ENCODE measurements around the gene NFYB.
"Not testable (repeated sequence)": the region's sequence is repeated elsewhere in the genome, so short reads cannot be mapped to it uniquely, and the experiment has no call there.

NFYB gene

GRCh38 chr12:104115587-104115975, 22.4 kb downstream of the NFYB start:
- no peak for TF ChIP-seq CTCF (IDR thresholded peaks at IDR 0.05; ENCODE audit: borderline replicate concordance, insufficient read depth, low read depth, low read length)
- H3K4me3 ChIP-seq (ENCODE audit: low read depth, low read length) = no peak overlapping the region

- H3K4me3 ChIP-seq (ENCODE audit: low read depth, low read length) = not testable (repeated sequence)
These were observed 23.0 kb downstream of the NFYB start for GRCh38 chr12:104114834-104115586.

- H3K4me3 ChIP-seq (ENCODE audit: low read depth, low read length) = no peak overlapping the region
- TF ChIP-seq CTCF (IDR thresholded peaks at IDR 0.05; ENCODE audit: borderline replicate concordance, insufficient read depth, low read depth, low read length) = no peak
These were observed 28.4 kb downstream of the NFYB start for GRCh38 chr12:104109446-104110271.

GRCh38 chr12:104108755-104109445, 29.1 kb downstream of the NFYB start:
- no peak overlapping the region for H3K4me3 ChIP-seq (ENCODE audit: low read depth, low read length)
- peak; percentile 87 for TF ChIP-seq CTCF (IDR thresholded peaks at IDR 0.05; ENCODE audit: borderline replicate concordance, insufficient read depth, low read depth, low read length)

GRCh38 chr12:104106965-104107364, 31.0 kb downstream of the NFYB start:
- no peak for TF ChIP-seq CTCF (IDR thresholded peaks at IDR 0.05; ENCODE audit: borderline replicate concordance, insufficient read depth, low read depth, low read length)
- no peak overlapping the region for H3K4me3 ChIP-seq (ENCODE audit: low read depth, low read length)

- TF ChIP-seq CTCF (IDR thresholded peaks at IDR 0.05; ENCODE audit: borderline replicate concordance, insufficient read depth, low read depth, low read length) = no peak
- no peak overlapping the region for H3K4me3 ChIP-seq (ENCODE audit: low read depth, low read length)
These were observed 32.5 kb downstream of the NFYB start for GRCh38 chr12:104105461-104105860.

GRCh38 chr12:104097954-104098353, 40.1 kb downstream of the NFYB start:
- no peak overlapping the region for H3K4me3 ChIP-seq (ENCODE audit: low read depth, low read length)
- no peak for TF ChIP-seq CTCF (IDR thresholded peaks at IDR 0.05; ENCODE audit: borderline replicate concordance, insufficient read depth, low read depth, low read length)
